ENCODE results near the gene TAS1R2.
"Not testable (repeated sequence)": the region's sequence is repeated elsewhere in the genome, so short reads cannot be mapped to it uniquely, and the experiment has no call there.

TAS1R2 gene

GRCh38 chr1:18868354-18868753, 8.9 kb upstream of the TAS1R2 start:
- no peak for DNase-seq

- no peak for DNase-seq
Observed at GRCh38 chr1:18866846-18867245, 7.4 kb upstream of the TAS1R2 start.

- DNase-seq: no peak
Observed at GRCh38 chr1:18866314-18866713, 6.9 kb upstream of the TAS1R2 start.

- DNase-seq: no peak
Observed at GRCh38 chr1:18865176-18865575, 5.7 kb upstream of the TAS1R2 start.

GRCh38 chr1:18861590-18861989, 2.1 kb upstream of the TAS1R2 start:
- no peak for DNase-seq

- no peak for DNase-seq
Observed at GRCh38 chr1:18861082-18861481, 1.6 kb upstream of the TAS1R2 start.

- DNase-seq: no peak
Observed at GRCh38 chr1:18858070-18858688, 1.3 kb downstream of the TAS1R2 start.

- DNase-seq: no peak
Observed at GRCh38 chr1:18856435-18856834, 3.0 kb downstream of the TAS1R2 start.

GRCh38 chr1:18855573-18855972, 3.9 kb downstream of the TAS1R2 start:
- DNase-seq: no peak

- no peak for DNase-seq
Observed at GRCh38 chr1:18854331-18855025, 5.0 kb downstream of the TAS1R2 start.

GRCh38 chr1:18852501-18852900, 7.0 kb downstream of the TAS1R2 start:
- no peak for DNase-seq

- DNase-seq: no peak
Observed at GRCh38 chr1:18849261-18849711, 10.2 kb downstream of the TAS1R2 start.

- not testable (repeated sequence) for DNase-seq
Observed at GRCh38 chr1:18847723-18848122, 11.7 kb downstream of the TAS1R2 start.

- no peak for DNase-seq
Observed at GRCh38 chr1:18840145-18840544, 19.3 kb downstream of the TAS1R2 start.

- no peak for DNase-seq
Observed at GRCh38 chr1:18836654-18837053, 22.8 kb downstream of the TAS1R2 start.

- DNase-seq: not testable (repeated sequence)
Observed at GRCh38 chr1:18832319-18832718, 27.1 kb downstream of the TAS1R2 start.

GRCh38 chr1:18831656-18832055, 27.8 kb downstream of the TAS1R2 start:
- no peak for DNase-seq

GRCh38 chr1:18830596-18830995, 28.9 kb downstream of the TAS1R2 start:
- no peak for DNase-seq

GRCh38 chr1:18829671-18830070, 29.8 kb downstream of the TAS1R2 start:
- no peak for DNase-seq

GRCh38 chr1:18828224-18828623, 31.2 kb downstream of the TAS1R2 start:
- DNase-seq: no peak

- no peak for DNase-seq
Observed at GRCh38 chr1:18823438-18823837, 36.0 kb downstream of the TAS1R2 start.

- DNase-seq: peak; percentile 88
Observed at GRCh38 chr1:18820791-18821641, 38.4 kb downstream of the TAS1R2 start.

- no peak for DNase-seq
Observed at GRCh38 chr1:18819986-18820790, 39.3 kb downstream of the TAS1R2 start.

Data from NCI-H2227 treated with DMSO at 0.1 percent for 48 hours (cell line).